HepG2 (cell line): Measurements from ENCODE around the gene GJC2. TPM values are rescaled to one million over a fixed set of nuclear protein-coding genes. Genes with fewer than 3 reads are reported as not detected.

ENCODE experiments used
- ATF2 ChIP-seq: sonication (generic); formaldehyde crosslinking; IDR thresholded peaks from 2 replicates; pipeline ENCODE4 v1.4.0; 2020; ENCODE audit warnings: missing genetic modification reagents
- FOXA3 ChIP-seq: IDR thresholded peaks from 2 replicates; pipeline ENCODE4 v1.6.1; 2016; ENCODE audit warnings: missing genetic modification reagents, missing compliant biosample characterization
- GATA4 ChIP-seq: sonication (generic); IDR thresholded peaks from 2 replicates; pipeline ENCODE4 v1.6.1; 2016; ENCODE audit warnings: antibody characterized with exemption, low read depth, borderline replicate concordance
- KLF16 ChIP-seq, 2 experiments: sonication (generic) in 1 of 2; formaldehyde crosslinking in 1 of 2; IDR thresholded peaks; 2 replicates each; pipeline versions ENCODE4 v1.6.1 to v1.8.0; 2016 to 2023; ENCODE audit warnings: missing genetic modification reagents in 2 of 2, missing compliant biosample characterization in 1 of 2
- MLLT10 ChIP-seq: sonication (generic); formaldehyde crosslinking; IDR thresholded peaks from 2 replicates; pipeline ENCODE4 v1.4.0; 2020; ENCODE audit warnings: missing genetic modification reagents
- NFE2L1 ChIP-seq: sonication (generic); formaldehyde crosslinking; IDR thresholded peaks from 2 replicates; pipeline ENCODE4 v1.4.0; 2020; ENCODE audit warnings: missing genetic modification reagents, mild to moderate bottlenecking, borderline replicate concordance
- PITX1 ChIP-seq: sonication (generic); formaldehyde crosslinking; IDR thresholded peaks from 2 replicates; pipeline ENCODE4 v1.5.1; 2020; ENCODE audit warnings: mild to moderate bottlenecking, missing genetic modification reagents
- PLRG1 ChIP-seq: fragments of 450-650 bp; conservative IDR thresholded peaks from 2 replicates; pipeline ENCODE4 v1.6.1; 2016
- PLSCR1 ChIP-seq: sonication (generic); formaldehyde crosslinking; IDR thresholded peaks from 2 replicates; pipeline ENCODE4 v1.5.0; 2020; ENCODE audit warnings: missing genetic modification reagents, mild to moderate bottlenecking, borderline replicate concordance
- POLR2AphosphoS5 ChIP-seq: IDR thresholded peaks from 2 replicates; pipeline ENCODE4 v1.6.1; 2012; ENCODE audit warnings: low read depth, low read length
- SIX4 ChIP-seq: sonication (generic); formaldehyde crosslinking; IDR thresholded peaks from 2 replicates; pipeline ENCODE4 v1.4.0; 2020; ENCODE audit warnings: missing genetic modification reagents
- ZNF121 ChIP-seq: sonication (generic); formaldehyde crosslinking; IDR thresholded peaks from 2 replicates; pipeline ENCODE4 v1.5.0; 2020; ENCODE audit warnings: mild to moderate bottlenecking, missing genetic modification reagents
- ZNF124 ChIP-seq: sonication (generic); formaldehyde crosslinking; IDR thresholded peaks from 2 replicates; pipeline ENCODE4 v1.4.0; 2020; ENCODE audit warnings: missing genetic modification reagents
- ZNF253 ChIP-seq: sonication (generic); formaldehyde crosslinking; IDR thresholded peaks from 2 replicates; pipeline ENCODE4 v1.8.0; 2022; ENCODE audit warnings: mild to moderate bottlenecking, missing genetic modification reagents, borderline replicate concordance
- ZNF281 ChIP-seq: sonication (generic); formaldehyde crosslinking; IDR thresholded peaks from 2 replicates; pipeline ENCODE4 v1.4.0; 2020; ENCODE audit warnings: missing genetic modification reagents, borderline replicate concordance
- ZNF326 ChIP-seq: sonication (generic); formaldehyde crosslinking; IDR thresholded peaks from 2 replicates; pipeline ENCODE4 v1.4.0; 2020; ENCODE audit warnings: missing genetic modification reagents, borderline replicate concordance
- ZNF552 ChIP-seq: sonication (generic); formaldehyde crosslinking; IDR thresholded peaks from 2 replicates; pipeline ENCODE4 v1.9.0; 2022; ENCODE audit warnings: missing genetic modification reagents, mild to moderate bottlenecking, borderline replicate concordance
- ZXDC ChIP-seq: sonication (generic); formaldehyde crosslinking; IDR thresholded peaks from 2 replicates; pipeline ENCODE4 v1.5.0; 2020; ENCODE audit warnings: mild to moderate bottlenecking, missing genetic modification reagents
- polyA plus RNA-seq, 8 experiments: library from polyadenylated mRNA; depleted of rRNA in 3 of 8; stranded (reverse) in 7 of 8; unstranded in 1 of 8; fragments of >200 nt; fragmentation: Illumina TruSeq in 4 of 8; extraction: Trizol in 4 of 8; gene quantifications; 2 replicates each; pipeline versions ENCODE4 v1.2.1 to v1.2.3, GENCODE V29; 2011 to 2016; ENCODE audit warnings: low read depth in 4 of 8, missing spikeins in 1 of 8, mixed read lengths in 1 of 8; ENCODE audit not compliant: insufficient read depth in 1 of 8
- total RNA-seq, 5 experiments: library from RNA; depleted of rRNA; stranded (reverse); fragments of >200 nt; fragmentation: Illumina TruSeq; extraction: Trizol; gene quantifications; 2 replicates each; pipeline ENCODE4 v1.2.3, GENCODE V29; 2016; ENCODE audit warnings: low read depth in 1 of 5
- TF ChIP-seq, protein P1 (sequence below): IDR thresholded peaks from 2 replicates; pipeline ENCODE4 v1.6.1; 2016; ENCODE audit warnings: missing biosample characterization, missing genetic modification reagents, low read depth

The GJC2 gene
- total and polyA plus RNA-seq, 2 of the 13 experiments (the other 11 are each of a cell fraction or from before 2014, with no cell fraction given) = 1.6 to 3.8 TPM

GRCh38 chr1:228109073-228109961, 40.4 kb upstream of the GJC2 start, which contains the start of gene MRPL55 (continued):
- TF ChIP-seq PLSCR1 (CRISPR knock-in tag) (no peak), PLRG1 (no peak), MLLT10 (CRISPR knock-in tag) (no peak), PITX1 (CRISPR knock-in tag) (peak; percentile 79), ATF2 (CRISPR knock-in tag) (peak; percentile 95), ZNF552 (CRISPR knock-in tag) (0 out of 2 replicates have a peak, but pooled peaks have one; percentile 62), ZNF121 (CRISPR knock-in tag) (0 out of 2 replicates have a peak, but pooled peaks have one; percentile 32), ZXDC (0 out of 2 replicates have a peak, but pooled peaks have one; percentile 49), KLF16 (CRISPR knock-in tag; IDR thresholded peaks at IDR 0.05) (peak in 1 of 2 experiments; percentile 89; a peak in 2 of 4 replicates), ZNF124 (peak; percentile 51; the same call in 1 of the 2 replicates), FOXA3 (peak; percentile 56), GATA4 (peak; percentile 57; the same call in 1 of the 2 replicates), ZNF281 (CRISPR knock-in tag) (peak; percentile 55; the same call in 1 of the 2 replicates), POLR2AphosphoS5 (peak; percentile 97), ZNF253 (CRISPR knock-in tag) (no peak), ZNF326 (CRISPR knock-in tag) (no peak), SIX4 (CRISPR knock-in tag) (peak; percentile 11; the same call in 1 of the 2 replicates), NFE2L1 (CRISPR knock-in tag) (no peak)
- TF ChIP-seq, protein P1, sequence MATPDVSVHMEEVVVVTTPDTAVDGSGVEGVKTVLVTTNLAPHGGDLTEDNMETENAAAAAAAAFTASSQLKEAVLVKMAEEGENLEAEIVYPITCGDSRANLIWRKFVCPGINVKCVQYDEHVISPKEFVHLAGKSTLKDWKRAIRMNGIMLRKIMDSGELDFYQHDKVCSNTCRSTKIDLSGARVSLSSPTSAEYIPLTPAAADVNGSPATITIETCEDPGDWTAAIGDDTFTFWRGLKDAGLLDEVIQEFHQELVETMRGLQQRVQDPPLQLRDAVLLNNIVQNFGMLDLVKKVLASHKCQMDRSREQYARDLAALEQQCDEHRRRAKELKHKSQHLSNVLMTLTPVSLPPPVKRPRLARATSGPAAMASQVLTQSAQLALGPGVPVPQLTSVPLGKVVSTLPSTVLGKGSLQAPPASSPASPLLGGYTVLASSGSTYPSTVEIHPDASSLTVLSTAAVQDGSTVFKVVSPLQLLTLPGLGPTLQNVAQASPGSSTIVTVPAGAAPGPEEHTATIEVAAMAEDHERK (CRISPR knock-in tag) = peak; percentile 80
